ENCODE measurements around the gene PTPRN2.

DNA sequence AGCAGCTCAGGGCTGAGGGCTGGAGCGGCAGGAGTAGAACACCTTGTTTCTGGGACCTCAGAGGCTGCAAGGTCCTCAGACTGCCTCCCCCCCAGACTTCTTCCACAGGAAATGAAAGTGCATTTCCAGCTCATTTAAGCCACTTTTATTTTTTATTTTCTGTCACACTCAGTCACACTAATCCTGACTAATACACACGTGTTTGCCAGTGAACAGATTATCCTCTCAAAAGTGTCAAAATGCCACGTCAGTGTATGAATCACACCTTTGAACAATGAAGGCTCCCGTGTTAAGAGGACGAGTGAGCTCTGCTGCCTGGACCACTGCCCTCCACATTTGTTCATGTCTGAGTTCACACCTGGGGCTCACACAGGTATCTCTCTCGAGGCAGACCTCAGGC is 762.3 kb downstream of the PTPRN2 start:
- TF ChIP-seq, protein P1, sequence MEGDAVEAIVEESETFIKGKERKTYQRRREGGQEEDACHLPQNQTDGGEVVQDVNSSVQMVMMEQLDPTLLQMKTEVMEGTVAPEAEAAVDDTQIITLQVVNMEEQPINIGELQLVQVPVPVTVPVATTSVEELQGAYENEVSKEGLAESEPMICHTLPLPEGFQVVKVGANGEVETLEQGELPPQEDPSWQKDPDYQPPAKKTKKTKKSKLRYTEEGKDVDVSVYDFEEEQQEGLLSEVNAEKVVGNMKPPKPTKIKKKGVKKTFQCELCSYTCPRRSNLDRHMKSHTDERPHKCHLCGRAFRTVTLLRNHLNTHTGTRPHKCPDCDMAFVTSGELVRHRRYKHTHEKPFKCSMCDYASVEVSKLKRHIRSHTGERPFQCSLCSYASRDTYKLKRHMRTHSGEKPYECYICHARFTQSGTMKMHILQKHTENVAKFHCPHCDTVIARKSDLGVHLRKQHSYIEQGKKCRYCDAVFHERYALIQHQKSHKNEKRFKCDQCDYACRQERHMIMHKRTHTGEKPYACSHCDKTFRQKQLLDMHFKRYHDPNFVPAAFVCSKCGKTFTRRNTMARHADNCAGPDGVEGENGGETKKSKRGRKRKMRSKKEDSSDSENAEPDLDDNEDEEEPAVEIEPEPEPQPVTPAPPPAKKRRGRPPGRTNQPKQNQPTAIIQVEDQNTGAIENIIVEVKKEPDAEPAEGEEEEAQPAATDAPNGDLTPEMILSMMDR (conservative IDR thresholded peaks at IDR 0.05 in 1 of 2, IDR thresholded peaks at IDR 0.05 in 1 of 2; ENCODE audit: low read depth in 1 of 2, low read length in 2 of 2): no peak
- TF ChIP-seq EZH2 (IDR thresholded peaks at IDR 0.05; ENCODE audit: low read length, missing control alignments): no peak

Measured in fibroblast of lung (primary cell).